GM20000 (cell line): ENCODE data around the gene ATXN3L.

Source experiments
- DNase-seq: peaks from one replicate; pipeline ENCODE4 v3.0.0; 2012; ENCODE audit warnings: low spot score
- CTCF ChIP-seq: IDR thresholded peaks from 2 replicates; pipeline ENCODE4 v1.5.1; 2012; ENCODE audit warnings: mild to moderate bottlenecking, control low read depth; ENCODE audit errors: extremely low read depth, missing control alignments

The ATXN3L gene

GRCh38 chrX:13357925-13358324 lies 38.1 kb upstream of the ATXN3L start:
- no peak for DNase-seq
- no peak for TF ChIP-seq CTCF

GRCh38 chrX:13346646-13347045 lies 26.8 kb upstream of the ATXN3L start:
- DNase-seq, result no peak
- no peak for TF ChIP-seq CTCF

GRCh38 chrX:13345438-13345837 lies 25.6 kb upstream of the ATXN3L start:
- DNase-seq, result no peak
- no peak for TF ChIP-seq CTCF

GRCh38 chrX:13345037-13345436 lies 25.2 kb upstream of the ATXN3L start:
- no peak for TF ChIP-seq CTCF
- DNase-seq, result no peak

- no peak for TF ChIP-seq CTCF
- DNase-seq, result no peak
These were observed 21.7 kb upstream of the ATXN3L start for GRCh38 chrX:13341491-13342101.

- no peak for DNase-seq
- no peak for TF ChIP-seq CTCF
These were observed 20.4 kb upstream of the ATXN3L start for GRCh38 chrX:13340182-13340791.

GRCh38 chrX:13339607-13340006 lies 19.8 kb upstream of the ATXN3L start:
- no peak for TF ChIP-seq CTCF
- no peak for DNase-seq
